GM19438 (cell line): Measurements from ENCODE around the gene ZNF710.
A peak's percentile ranks its signal among the peaks of the same experiment; 100 is the strongest.
"Not testable (repeated sequence)": the region's sequence is repeated elsewhere in the genome, so short reads cannot be mapped to it uniquely, and the experiment has no call there.

Experiments
- ATAC-seq: cut with Tn5 transposase; IDR thresholded peaks from one replicate; pipeline ENCODE4 v1.9.1; 2021; ENCODE audit warnings: low read depth; ENCODE audit not compliant: unreplicated experiment

The ZNF710 gene

GRCh38 chr15:90099868-90100831 is 99.0 kb downstream of the ZNF710 start:
- ATAC-seq: no peak

GRCh38 chr15:90101130-90101968 is 100.2 kb downstream of the ZNF710 start:
- no peak for ATAC-seq

- ATAC-seq: peak; percentile 54
Measured at GRCh38 chr15:90101969-90102890, 101.1 kb downstream of the ZNF710 start, which contains the start of gene IDH2. IDH2 (minus strand) TSS chr15:90102468; CDS start chr15:90102390, 78 bp downstream.

- no peak for ATAC-seq
Measured at GRCh38 chr15:90103701-90104329, 102.7 kb downstream of the ZNF710 start.

- ATAC-seq: no peak
Measured at GRCh38 chr15:90104551-90104950, 103.4 kb downstream of the ZNF710 start.

GRCh38 chr15:90105521-90105920 is 104.4 kb downstream of the ZNF710 start:
- no peak for ATAC-seq

GRCh38 chr15:90106522-90107117 is 105.5 kb downstream of the ZNF710 start:
- no peak for ATAC-seq

GRCh38 chr15:90108038-90108437 is 106.9 kb downstream of the ZNF710 start:
- not testable (repeated sequence) for ATAC-seq

- not testable (repeated sequence) for ATAC-seq
Measured at GRCh38 chr15:90109163-90109751, 108.1 kb downstream of the ZNF710 start.

- no peak for ATAC-seq
Measured at GRCh38 chr15:90113166-90113565, 112.0 kb downstream of the ZNF710 start.

GRCh38 chr15:90114451-90114901 is 113.4 kb downstream of the ZNF710 start:
- no peak for ATAC-seq

- ATAC-seq: no peak
Measured at GRCh38 chr15:90115783-90116182, 114.7 kb downstream of the ZNF710 start.

- ATAC-seq: no peak
Measured at GRCh38 chr15:90119367-90119766, 118.2 kb downstream of the ZNF710 start.

GRCh38 chr15:90121086-90121485 is 120.0 kb downstream of the ZNF710 start:
- no peak for ATAC-seq

- no peak for ATAC-seq
Measured at GRCh38 chr15:90124507-90124906, 123.4 kb downstream of the ZNF710 start.

- no peak for ATAC-seq
Measured at GRCh38 chr15:90126022-90126421, 124.9 kb downstream of the ZNF710 start.

- ATAC-seq: no peak
Measured at GRCh38 chr15:90126596-90127435, 125.7 kb downstream of the ZNF710 start.

- ATAC-seq: no peak
Measured at GRCh38 chr15:90130291-90130690, 129.2 kb downstream of the ZNF710 start.
